Ectodermal cell (in vitro differentiated cells): ENCODE data around the gene C3orf70.

ENCODE experiments used
- H3K27ac ChIP-seq: 2 replicates; pipeline ENCODE4 v1.7.0; 2013; ENCODE audit warnings: mild to moderate bottlenecking, low read depth, low read length; ENCODE audit not compliant: insufficient read depth, poor library complexity, severe bottlenecking
- H3K27me3 ChIP-seq: 2 replicates; pipeline ENCODE4 v1.7.0; 2013; ENCODE audit warnings: mild to moderate bottlenecking, low read length; ENCODE audit not compliant: insufficient read depth, control insufficient read depth, poor library complexity, severe bottlenecking
- H3K36me3 ChIP-seq: one replicate; pipeline ENCODE4 v1.7.0; 2013; ENCODE audit warnings: low read length; ENCODE audit not compliant: control insufficient read depth, insufficient read depth
- H3K4me1 ChIP-seq: one replicate; pipeline ENCODE4 v1.7.0; 2013; ENCODE audit warnings: low read length; ENCODE audit not compliant: control insufficient read depth, insufficient read depth
- H3K4me3 ChIP-seq: 2 replicates; pipeline ENCODE4 v1.7.0; 2013; ENCODE audit warnings: low read depth, low read length, control low read depth; ENCODE audit not compliant: insufficient read depth
- H3K9me3 ChIP-seq: 2 replicates; pipeline ENCODE4 v1.7.0; 2013; ENCODE audit warnings: mild to moderate bottlenecking, low read length, moderate library complexity; ENCODE audit not compliant: control insufficient read depth
- WGBS, 2 experiments: methylation state at CpG; one replicate each; pipeline ENCODE4 v1.1.7; 2013; ENCODE audit warnings: missing lambda C conversion rate in 2 of 2; 5-methylcytosine and 5-hydroxymethylcytosine counted together

C3orf70 gene

GRCh38 chr3:185172086-185173049, 19.5 kb upstream of the C3orf70 start:
- H3K36me3 ChIP-seq, result no peaks in the 10 kb centered on the region
- no peak overlapping the region for H3K4me3 ChIP-seq
- no peaks in the 10 kb centered on the region for H3K27me3 ChIP-seq
- 84 to 85% methylated on average over 11 of the region's 11 CpGs for WGBS, 2 experiments
- H3K4me1 ChIP-seq, result peaks cover 7% of the 10 kb centered on the region
- no peaks in the 10 kb centered on the region for H3K9me3 ChIP-seq
- no peak overlapping the region for H3K27ac ChIP-seq

GRCh38 chr3:185164428-185165217, 11.8 kb upstream of the C3orf70 start:
- Histone ChIP-seq H3K36me3 (no peaks in the 10 kb centered on the region), H3K9me3 (no peaks in the 10 kb centered on the region), H3K27me3 (no peaks in the 10 kb centered on the region), H3K4me3 (no peak overlapping the region), H3K4me1 (no peaks in the 10 kb centered on the region), H3K27ac (no peak overlapping the region)
- 80 to 90% methylated on average over 4 to 6 of the region's 6 CpGs for WGBS, 2 experiments

- no peaks in the 10 kb centered on the region for H3K9me3 ChIP-seq
- no peaks in the 10 kb centered on the region for H3K27me3 ChIP-seq
- no peaks in the 10 kb centered on the region for H3K36me3 ChIP-seq
- WGBS, 2 experiments, result 91 to 93% methylated on average over 8 of the region's 8 CpGs
- H3K4me1 ChIP-seq, result no peaks in the 10 kb centered on the region
- H3K27ac ChIP-seq, result no peak overlapping the region
- H3K4me3 ChIP-seq, result no peak overlapping the region
Measured at GRCh38 chr3:185162634-185163033, 9.8 kb upstream of the C3orf70 start.

GRCh38 chr3:185161761-185162160, 8.9 kb upstream of the C3orf70 start:
- Histone ChIP-seq H3K27ac (no peak overlapping the region), H3K27me3 (no peaks in the 10 kb centered on the region), H3K36me3 (no peaks in the 10 kb centered on the region), H3K4me1 (no peaks in the 10 kb centered on the region), H3K9me3 (no peaks in the 10 kb centered on the region), H3K4me3 (no peak overlapping the region)
- WGBS, 2 experiments, result 91 to 94% methylated on average over 5 of the region's 5 CpGs

GRCh38 chr3:185157347-185157746, 4.5 kb upstream of the C3orf70 start:
- 94 to 95% methylated on average over 3 of the region's 3 CpGs for WGBS, 2 experiments
- Histone ChIP-seq H3K27me3 (peaks cover 14% of the 10 kb centered on the region), H3K9me3 (no peaks in the 10 kb centered on the region), H3K4me3 (no peak overlapping the region), H3K4me1 (no peaks in the 10 kb centered on the region), H3K36me3 (no peaks in the 10 kb centered on the region), H3K27ac (no peak overlapping the region)

- Histone ChIP-seq H3K27me3 (peaks cover 31% of the 10 kb centered on the region), H3K36me3 (no peaks in the 10 kb centered on the region), H3K4me1 (no peaks in the 10 kb centered on the region), H3K4me3 (no peak overlapping the region), H3K9me3 (no peaks in the 10 kb centered on the region), H3K27ac (no peak overlapping the region)
- 95 to 100% methylated on average over 2 to 5 of the region's 5 CpGs for WGBS, 2 experiments
Measured at GRCh38 chr3:185155678-185156077, 2.8 kb upstream of the C3orf70 start.

GRCh38 chr3:185153861-185154629, 1.2 kb upstream of the C3orf70 start:
- H3K4me3 ChIP-seq, result no peak overlapping the region
- H3K27ac ChIP-seq, result no peak overlapping the region
- H3K36me3 ChIP-seq, result no peaks in the 10 kb centered on the region
- no peaks in the 10 kb centered on the region for H3K4me1 ChIP-seq
- 80% methylated on average over 16 of the region's 16 CpGs for WGBS, 2 experiments
- peaks cover 44% of the 10 kb centered on the region for H3K27me3 ChIP-seq
- no peaks in the 10 kb centered on the region for H3K9me3 ChIP-seq

GRCh38 chr3:185153171-185153771, 411 bp upstream of the C3orf70 start:
- WGBS, 2 experiments, result 3 to 5% methylated on average over 53 of the region's 53 CpGs
- H3K9me3 ChIP-seq, result no peaks in the 10 kb centered on the region
- peaks cover 44% of the 10 kb centered on the region for H3K27me3 ChIP-seq
- H3K36me3 ChIP-seq, result no peaks in the 10 kb centered on the region
- H3K4me1 ChIP-seq, result no peaks in the 10 kb centered on the region
- H3K27ac ChIP-seq, result no peak overlapping the region
- peak overlapping the region; percentile 57 for H3K4me3 ChIP-seq

- Histone ChIP-seq H3K4me1 (no peaks in the 10 kb centered on the region), H3K27me3 (peaks cover 44% of the 10 kb centered on the region), H3K4me3 (peak overlapping the region; percentile 57), H3K36me3 (no peaks in the 10 kb centered on the region), H3K27ac (no peak overlapping the region), H3K9me3 (no peaks in the 10 kb centered on the region)
- 6 to 12% methylated on average over 9 of the region's 9 CpGs for WGBS, 2 experiments
Measured at GRCh38 chr3:185151964-185152409, 873 bp downstream of the C3orf70 start.
